Measurements from ENCODE around the gene MYO10.

DNA sequence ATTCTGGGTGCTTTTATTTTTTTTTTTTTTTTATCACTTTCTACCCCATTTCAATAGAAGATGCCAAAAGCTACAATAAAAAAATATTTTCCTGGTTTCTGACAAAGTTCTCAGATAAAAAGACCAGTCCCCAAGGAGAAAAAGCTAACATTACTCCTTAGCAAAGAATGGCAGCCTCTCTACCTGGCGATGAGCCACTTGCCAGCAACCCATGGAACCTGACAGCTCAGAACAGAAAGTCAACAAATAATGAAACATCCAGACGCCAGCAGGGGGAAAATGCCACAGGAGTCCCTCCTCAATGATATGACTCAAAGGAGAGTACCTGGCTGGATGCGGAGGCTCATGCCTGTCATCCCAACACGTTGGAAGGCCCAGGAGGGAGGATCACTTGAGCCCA lies 123.2 kb downstream of the MYO10 start:
- TF ChIP-seq, protein P1, sequence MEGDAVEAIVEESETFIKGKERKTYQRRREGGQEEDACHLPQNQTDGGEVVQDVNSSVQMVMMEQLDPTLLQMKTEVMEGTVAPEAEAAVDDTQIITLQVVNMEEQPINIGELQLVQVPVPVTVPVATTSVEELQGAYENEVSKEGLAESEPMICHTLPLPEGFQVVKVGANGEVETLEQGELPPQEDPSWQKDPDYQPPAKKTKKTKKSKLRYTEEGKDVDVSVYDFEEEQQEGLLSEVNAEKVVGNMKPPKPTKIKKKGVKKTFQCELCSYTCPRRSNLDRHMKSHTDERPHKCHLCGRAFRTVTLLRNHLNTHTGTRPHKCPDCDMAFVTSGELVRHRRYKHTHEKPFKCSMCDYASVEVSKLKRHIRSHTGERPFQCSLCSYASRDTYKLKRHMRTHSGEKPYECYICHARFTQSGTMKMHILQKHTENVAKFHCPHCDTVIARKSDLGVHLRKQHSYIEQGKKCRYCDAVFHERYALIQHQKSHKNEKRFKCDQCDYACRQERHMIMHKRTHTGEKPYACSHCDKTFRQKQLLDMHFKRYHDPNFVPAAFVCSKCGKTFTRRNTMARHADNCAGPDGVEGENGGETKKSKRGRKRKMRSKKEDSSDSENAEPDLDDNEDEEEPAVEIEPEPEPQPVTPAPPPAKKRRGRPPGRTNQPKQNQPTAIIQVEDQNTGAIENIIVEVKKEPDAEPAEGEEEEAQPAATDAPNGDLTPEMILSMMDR (IDR thresholded peaks at IDR 0.05; ENCODE audit: borderline replicate concordance, extremely low read depth, low read length, poor library complexity, severe bottlenecking) = no peak
- no peak for TF ChIP-seq EZH2 (IDR thresholded peaks at IDR 0.05; ENCODE audit: borderline replicate concordance, low read depth, low read length, severe bottlenecking)
